Stimulated activated naive CD8-positive, alpha-beta T cell treated with anti-CD3 and anti-CD28 coated beads, Interleukin-15, Interleukin-2, amounts not matched to agents 100 U/mL and 50 U/mL, for 24 hours (primary cell): ENCODE data around the gene QRICH2.
"Not testable (repeated sequence)": the region's sequence is repeated elsewhere in the genome, so short reads cannot be mapped to it uniquely, and the experiment has no call there.

Source experiments
- ATAC-seq: fragments of 150-1000 bp; cut with Tn5 transposase; one replicate; pipeline ENCODE4 v1.10.0; 2021
- DNase-seq: peaks from one replicate; pipeline ENCODE4 v3.0.0; 2021

Gene QRICH2

GRCh38 chr17:76248013-76248782 lies 59.9 kb downstream of the QRICH2 start:
- ATAC-seq (no peak), DNase-seq (no peak)

DNA sequence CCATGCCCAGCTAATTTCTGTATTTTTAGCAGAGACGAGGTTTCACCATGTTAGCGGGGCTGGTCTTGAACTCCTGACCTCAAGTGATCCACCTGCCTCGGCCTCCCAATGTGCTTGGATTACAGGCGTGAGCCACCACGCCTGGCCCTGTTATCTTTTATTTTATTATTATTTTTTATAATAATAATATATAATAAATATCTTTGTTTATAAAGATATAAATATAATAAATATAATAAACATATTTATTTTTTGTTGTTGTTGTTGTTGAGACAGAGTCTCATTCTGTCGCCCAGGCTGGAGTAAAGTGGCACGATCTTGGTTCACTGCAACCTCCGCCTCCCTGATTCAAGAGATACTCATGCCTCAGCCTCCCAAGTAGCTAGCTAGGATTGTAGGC lies 60.8 kb downstream of the QRICH2 start:
- no peak for DNase-seq

DNA sequence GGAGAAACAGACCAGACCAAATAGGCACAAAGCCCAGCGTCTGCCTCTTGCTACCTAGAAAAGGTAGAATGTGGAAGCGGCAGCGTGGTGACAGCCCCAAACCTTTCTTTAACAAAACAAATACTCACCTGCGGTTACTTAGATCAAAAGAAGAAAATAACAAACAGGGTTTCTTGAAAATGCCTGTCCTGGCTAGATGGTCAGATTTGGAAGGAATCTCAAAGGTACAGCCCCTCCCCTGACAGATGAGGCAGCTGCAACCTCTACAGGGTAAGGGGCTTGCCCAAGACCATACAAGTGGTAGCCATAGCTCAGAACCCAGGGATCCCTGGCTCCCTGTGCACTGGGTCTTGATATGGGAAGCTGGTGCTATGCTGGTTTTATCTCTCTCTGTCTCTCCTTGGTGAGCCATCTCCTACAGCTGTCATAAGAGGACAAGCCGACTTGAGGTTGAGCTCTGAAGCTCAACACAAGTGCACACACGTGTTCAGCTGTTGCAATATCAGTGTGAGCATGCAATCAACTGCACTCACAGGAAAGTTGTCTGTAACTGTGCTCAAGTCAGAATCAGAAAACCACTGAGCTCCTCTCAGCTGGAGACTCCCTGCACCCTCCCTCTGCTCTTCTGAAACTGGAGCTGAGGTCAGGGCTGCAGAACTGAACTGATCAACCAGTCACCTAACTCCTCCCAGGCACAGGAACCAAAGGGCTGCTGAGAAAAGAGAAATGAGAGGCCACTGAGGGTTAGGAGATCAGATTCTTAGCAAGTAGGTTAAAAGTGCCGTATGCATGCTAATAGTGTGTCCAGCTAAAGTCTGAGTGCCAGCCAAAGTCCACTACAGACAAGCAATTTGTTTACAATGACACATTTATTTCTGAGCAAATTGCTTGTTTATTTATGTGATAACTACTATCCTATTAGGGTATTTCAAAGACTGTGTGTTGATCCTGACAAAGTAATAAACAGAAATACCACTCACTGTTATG lies 61.7 kb downstream of the QRICH2 start:
- DNase-seq, result peak; percentile 59

More for the DNA sequence above, 60.8 kb downstream of the QRICH2 start:
- ATAC-seq, result no peak

DNA sequence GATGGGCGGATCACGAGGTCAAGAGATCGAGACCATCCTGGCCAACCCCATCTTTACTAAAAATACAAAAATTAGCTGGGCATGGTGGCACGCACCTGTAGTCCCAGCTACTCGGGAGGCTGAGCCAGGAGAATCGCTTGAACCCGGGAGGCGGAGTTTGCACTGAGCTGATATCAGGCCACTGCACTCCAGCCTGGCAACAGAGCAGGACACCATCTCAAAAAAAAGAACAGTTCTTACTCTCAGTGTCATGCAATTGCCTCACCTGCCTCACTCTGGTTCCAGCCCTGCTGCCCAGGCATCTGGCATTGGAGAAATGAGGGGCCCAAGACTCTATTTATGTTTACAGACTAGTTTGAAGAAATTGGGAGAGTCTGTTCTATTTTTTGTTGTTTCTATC lies 63.4 kb downstream of the QRICH2 start:
- not testable (repeated sequence) for ATAC-seq, DNase-seq

More for the DNA sequence above, 61.7 kb downstream of the QRICH2 start:
- ATAC-seq, result peak; percentile 97

- ATAC-seq (no peak), DNase-seq (peak; percentile 27)
These were observed 64.0 kb downstream of the QRICH2 start for GRCh38 chr17:76243826-76244679.

GRCh38 chr17:76241691-76242255 lies 66.3 kb downstream of the QRICH2 start:
- no peak for DNase-seq

GRCh38 chr17:76241204-76241538 lies 66.9 kb downstream of the QRICH2 start:
- no peak for DNase-seq

More at GRCh38 chr17:76241691-76242255, 66.3 kb downstream of the QRICH2 start:
- no peak for ATAC-seq

DNA sequence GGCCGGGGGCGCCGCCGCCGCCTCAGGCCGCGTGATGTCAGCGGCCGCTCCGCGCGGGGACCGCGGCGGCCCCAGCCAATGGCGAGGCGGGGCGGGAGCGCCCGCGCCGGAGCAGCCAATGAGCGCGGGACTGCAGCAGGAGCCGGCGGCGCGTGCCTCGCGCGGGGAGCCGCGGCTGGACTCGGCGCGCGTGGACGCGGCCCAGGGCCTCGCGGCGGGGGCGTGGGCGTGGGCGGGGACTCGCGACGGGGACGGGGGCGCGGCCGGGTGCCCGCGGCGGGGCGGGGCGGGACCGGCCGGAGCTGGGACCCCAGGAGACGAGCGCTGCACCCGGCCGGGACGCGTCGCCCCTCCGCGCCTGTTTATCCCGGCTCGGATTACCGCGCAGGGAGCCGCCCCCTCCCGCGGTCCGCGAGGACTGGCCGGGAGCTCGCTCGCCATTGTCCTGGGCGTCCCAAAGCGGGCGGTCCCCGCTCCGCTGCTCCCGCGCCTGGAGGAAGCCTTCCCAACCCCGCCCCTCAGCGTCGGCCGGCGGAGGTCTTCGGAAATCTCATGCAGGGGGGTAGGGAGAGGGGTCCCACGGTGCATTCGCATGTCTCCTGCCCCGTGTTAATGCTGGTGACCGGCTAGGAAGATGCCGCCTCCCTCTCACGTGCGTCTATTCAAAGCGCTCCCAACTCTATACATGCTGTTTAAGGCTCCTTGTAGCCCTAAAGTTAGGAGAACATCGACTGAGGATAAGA lies 67.4 kb downstream of the QRICH2 start, which contains the start of gene RNF157:
Gene RNF157, minus strand, starts transcription at position 33 of the 743 bp plus-strand sequence. CDS start 253 bp downstream, outside the sequence.
- DNase-seq, result peak; percentile 64
- peak; percentile 92 for ATAC-seq

More at GRCh38 chr17:76241204-76241538, 66.9 kb downstream of the QRICH2 start:
- ATAC-seq, result no peak

- no peak for ATAC-seq
- peak; percentile 25 for DNase-seq
These were observed 68.4 kb downstream of the QRICH2 start for GRCh38 chr17:76239538-76240274.

DNA sequence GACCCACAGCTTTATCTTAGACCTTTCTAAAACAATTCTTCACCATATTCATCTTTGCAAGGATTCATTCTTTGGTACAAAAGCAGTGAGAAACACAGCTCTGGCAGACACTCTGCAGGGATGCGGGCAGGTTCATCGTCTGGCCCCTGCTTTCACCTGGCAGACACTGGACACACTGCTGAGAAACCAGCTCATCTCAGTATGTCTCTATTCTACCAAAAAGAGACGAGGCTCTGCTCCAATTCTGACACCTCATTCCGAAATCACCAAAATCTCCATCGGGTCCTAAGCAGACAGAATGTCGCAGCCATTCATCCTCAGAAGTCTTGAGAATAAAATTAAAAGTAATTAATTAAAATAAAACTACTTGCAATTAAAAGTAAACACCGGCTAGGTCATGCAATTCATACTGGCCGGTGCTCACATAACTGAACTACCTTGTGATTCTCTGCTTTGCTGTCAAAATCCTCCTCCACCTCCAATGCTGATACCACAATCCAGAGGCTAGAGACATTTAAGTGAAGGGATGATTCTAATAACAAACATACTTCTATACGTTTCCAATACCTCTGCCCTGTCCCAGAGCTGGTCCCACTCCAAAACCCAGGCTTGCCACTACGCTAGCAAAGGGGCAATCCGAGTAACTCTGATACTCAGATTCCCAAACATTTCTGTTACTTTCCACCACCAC lies 69.1 kb downstream of the QRICH2 start:
- no peak for ATAC-seq
- DNase-seq, result no peak

DNA sequence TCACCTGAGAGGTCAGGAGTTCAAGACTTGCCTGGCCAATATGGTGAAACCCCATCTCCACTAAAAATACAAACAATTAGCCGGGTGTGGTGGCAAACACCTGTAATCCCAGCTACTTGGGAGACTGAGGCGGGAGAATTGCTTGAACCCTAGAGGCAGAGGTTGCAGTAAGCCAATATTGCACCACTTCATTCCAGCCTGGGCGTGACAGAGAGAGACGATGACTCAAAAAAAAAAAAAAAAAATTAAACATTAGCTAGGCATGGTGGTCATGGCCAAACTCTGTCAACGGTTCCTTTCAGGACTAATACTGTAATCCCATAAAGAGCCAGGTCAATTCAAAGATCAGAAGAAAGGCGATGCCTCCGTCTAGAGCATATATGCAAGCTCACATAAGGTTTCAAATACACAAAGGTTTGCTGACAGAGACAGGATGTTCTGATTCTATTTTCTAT lies 70.2 kb downstream of the QRICH2 start:
- no peak for DNase-seq

DNA sequence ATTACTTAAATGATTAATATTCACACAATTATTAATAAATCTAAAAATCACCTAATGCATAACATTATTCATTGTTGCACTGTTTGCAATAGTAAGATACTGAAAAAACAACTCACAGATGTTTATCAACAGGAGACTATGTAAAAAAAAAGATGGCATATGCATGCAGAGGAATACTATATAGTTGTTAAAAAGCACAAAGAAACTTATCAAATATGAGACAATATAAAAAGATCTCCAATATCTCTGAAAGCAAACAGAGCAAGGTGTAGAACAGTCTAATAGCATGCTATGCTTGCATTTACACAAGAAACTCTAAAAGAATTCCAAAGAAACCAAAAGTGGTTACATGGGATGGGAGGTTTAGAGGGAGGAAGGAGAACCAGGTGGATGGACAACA lies 71.5 kb downstream of the QRICH2 start:
- no peak for DNase-seq
- ATAC-seq, result no peak

More for the DNA sequence above, 70.2 kb downstream of the QRICH2 start:
- ATAC-seq, result no peak

- no peak for ATAC-seq
- DNase-seq, result no peak
These were observed 72.2 kb downstream of the QRICH2 start for GRCh38 chr17:76235883-76236282.

GRCh38 chr17:76234354-76234679 lies 73.8 kb downstream of the QRICH2 start:
- ATAC-seq, result no peak
- DNase-seq, result no peak

- ATAC-seq (no peak), DNase-seq (no peak)
These were observed 74.3 kb downstream of the QRICH2 start for GRCh38 chr17:76233588-76234353.

DNA sequence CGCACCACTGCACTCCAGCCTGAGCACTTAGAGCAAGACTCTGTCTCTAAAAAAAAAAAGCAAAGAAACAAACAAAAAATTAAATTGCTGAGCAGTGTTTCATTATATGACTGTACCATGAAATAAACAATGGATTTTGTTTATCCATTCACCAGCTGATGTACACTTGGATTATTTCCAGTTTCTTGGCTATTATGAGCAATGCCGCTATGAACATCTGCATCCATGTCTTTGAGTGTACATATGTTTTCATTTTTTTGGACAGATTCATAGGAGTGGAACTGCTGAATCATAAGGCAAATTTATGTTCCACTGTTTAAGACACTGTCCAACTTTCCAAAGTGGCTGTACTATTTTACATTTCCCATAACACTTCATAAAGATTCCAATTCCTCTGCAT lies 75.7 kb downstream of the QRICH2 start:
- ATAC-seq (no peak), DNase-seq (no peak)

DNA sequence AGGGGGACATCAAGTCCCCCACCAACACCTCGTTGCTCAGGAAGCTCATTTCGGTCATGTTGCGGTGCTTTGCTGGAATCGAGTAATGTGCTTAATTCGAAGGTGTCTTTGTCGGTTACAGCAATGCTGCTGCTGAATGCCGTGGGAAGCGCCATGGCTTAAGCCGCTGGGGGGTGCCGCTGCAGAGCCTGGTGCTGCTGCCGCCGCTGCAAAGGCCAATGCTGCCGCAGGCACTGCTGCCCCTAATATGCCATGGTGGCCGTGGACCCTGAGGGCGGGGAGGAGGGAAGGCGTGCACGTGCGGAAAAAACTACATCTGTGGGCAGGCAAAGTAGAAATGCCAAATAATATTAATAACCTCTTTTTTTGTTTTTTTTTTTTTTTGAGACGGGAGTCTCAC lies 81.3 kb downstream of the QRICH2 start:
- DNase-seq, ATAC-seq: not testable (repeated sequence)

DNA sequence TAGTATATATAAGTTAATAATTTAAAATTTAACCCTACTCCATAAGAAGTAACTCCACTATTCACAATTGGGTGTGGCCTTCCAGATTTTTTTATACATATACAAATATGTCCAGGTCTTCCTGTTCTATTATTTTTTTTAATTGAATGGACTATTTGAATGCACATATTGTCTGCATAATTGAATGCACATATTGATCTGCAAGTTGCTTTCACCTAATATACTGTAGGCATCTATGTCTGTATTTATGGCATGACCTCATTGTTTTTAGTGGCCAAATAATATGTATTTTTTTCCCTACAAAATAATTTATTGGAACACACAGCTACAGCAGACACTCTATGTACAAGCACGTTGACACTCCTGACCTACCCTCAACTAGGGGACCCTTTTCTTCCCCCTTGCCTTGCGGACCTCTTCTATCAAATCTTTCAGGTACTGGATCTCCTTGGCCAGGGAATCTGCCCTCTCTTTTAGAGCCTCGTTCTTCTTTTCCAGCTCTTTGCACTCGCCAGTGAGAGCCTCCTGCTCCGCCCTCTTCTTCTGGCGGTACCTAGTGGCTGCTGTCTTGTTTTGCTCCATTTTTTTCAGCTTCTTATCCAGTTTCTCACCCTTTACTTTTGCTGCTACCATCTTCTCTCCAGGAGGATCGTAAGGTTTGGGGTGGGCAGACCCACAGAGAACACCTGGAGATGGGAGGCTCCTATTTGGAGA lies 82.5 kb downstream of the QRICH2 start:
- ATAC-seq, DNase-seq: not testable (repeated sequence)
